GM12873 (cell line): ENCODE measurements around the gene PDCD1LG2.

Experiments used
- CTCF ChIP-seq: IDR thresholded peaks from 2 replicates; pipeline ENCODE4 v1.5.1; 2012; ENCODE audit warnings: low read depth, mild to moderate bottlenecking, moderate library complexity, low read length, control low read depth; ENCODE audit not compliant: insufficient read depth; ENCODE audit errors: missing control alignments

PDCD1LG2 gene

GRCh38 chr9:5500441-5501235, 9.7 kb upstream of the PDCD1LG2 start:
- TF ChIP-seq CTCF = no peak

- no peak for TF ChIP-seq CTCF
Observed at GRCh38 chr9:5502553-5502952, 7.8 kb upstream of the PDCD1LG2 start.

GRCh38 chr9:5509573-5509972, 758 bp upstream of the PDCD1LG2 start:
- TF ChIP-seq CTCF = no peak

- no peak for TF ChIP-seq CTCF
Observed at GRCh38 chr9:5510989-5511388, 658 bp downstream of the PDCD1LG2 start.

GRCh38 chr9:5511476-5511875, 1.1 kb downstream of the PDCD1LG2 start:
- no peak for TF ChIP-seq CTCF

GRCh38 chr9:5511935-5512580, 1.7 kb downstream of the PDCD1LG2 start:
- TF ChIP-seq CTCF = no peak

- no peak for TF ChIP-seq CTCF
Observed at GRCh38 chr9:5512658-5513452, 2.5 kb downstream of the PDCD1LG2 start.
